K562 (cell line): ENCODE measurements around the gene LCNL1. TPM values are rescaled to one million over a fixed set of nuclear protein-coding genes. Genes with fewer than 3 reads are reported as not detected.

Experiments used
- CBFA2T3 ChIP-seq: fragments of 450-650 bp; IDR thresholded peaks from 2 replicates; pipeline ENCODE4 v1.6.1; 2017
- EZH2 ChIP-seq: IDR thresholded peaks from 2 replicates; pipeline ENCODE4 v1.6.1; 2012; ENCODE audit warnings: low read depth, mild to moderate bottlenecking, inconsistent platforms, low read length, borderline replicate concordance
- HCFC1 ChIP-seq: IDR thresholded peaks from 2 replicates; pipeline ENCODE4 v1.6.1; 2012; ENCODE audit warnings: low read depth, low read length, improper control_type of control experiment
- HIVEP1 ChIP-seq: fragments of 250-450 bp; sonication (Bioruptor Pico); IDR thresholded peaks from 2 replicates; pipeline ENCODE4 v1.4.0; 2020; ENCODE audit warnings: mild to moderate bottlenecking
- KLF1 ChIP-seq: fragments of 450-650 bp; IDR thresholded peaks from 2 replicates; pipeline ENCODE4 v1.6.1; 2016; ENCODE audit warnings: missing genetic modification characterization, missing compliant biosample characterization
- MYC ChIP-seq, 2 experiments: fragments of 250-450 bp in 1 of 2; sonication (Bioruptor Pico) in 1 of 2; IDR thresholded peaks; 2 replicates each; pipeline versions ENCODE4 v1.5.1 to v1.6.1; 2012 to 2021; ENCODE audit warnings: low read depth in 2 of 2, borderline replicate concordance in 1 of 2, improper control_type of control experiment in 1 of 2, low read length in 1 of 2, mild to moderate bottlenecking in 1 of 2, moderate library complexity in 1 of 2
- NUFIP1 ChIP-seq: fragments of 450-650 bp; IDR thresholded peaks from 2 replicates; pipeline ENCODE4 v1.6.1; 2018; ENCODE audit not compliant: partially characterized antibody
- TGIF2 ChIP-seq: sonication (generic); formaldehyde crosslinking; IDR thresholded peaks from 2 replicates; pipeline ENCODE4 v1.8.1; 2022; ENCODE audit warnings: mild to moderate bottlenecking, missing genetic modification reagents, moderate library complexity
- polyA plus RNA-seq, 8 experiments: library from polyadenylated mRNA; depleted of rRNA in 4 of 8; stranded (reverse) in 5 of 8; unstranded in 3 of 8; fragments of >200 nt; fragmentation: Nextera tagmentation in 2 of 8; fragmentation: Illumina TruSeq in 1 of 8; extraction: Ambion mirVana in 2 of 8; extraction: Trizol in 1 of 8; gene quantifications; 2 replicates each; pipeline versions ENCODE4 v1.2.1 to v1.2.3, GENCODE V29; 2011 to 2014; ENCODE audit warnings: inconsistent platforms in 1 of 8, missing spikeins in 1 of 8
- total RNA-seq, 7 experiments: library from RNA; depleted of rRNA in 6 of 7; stranded (reverse); fragments of >200 nt in 6 of 7; fragmentation: Illumina TruSeq in 2 of 7; extraction: Trizol in 2 of 7; gene quantifications; 2 replicates each; pipeline versions ENCODE4 v1.2.1 to v1.2.3, GENCODE V29; 2011 to 2021; ENCODE audit warnings: low replicate concordance in 1 of 7
- TF ChIP-seq, protein P1 (sequence below): fragments of 200-600 bp; sonication (generic); IDR thresholded peaks from one replicate; pipeline ENCODE4 v1.6.1; 2012; ENCODE audit warnings: mild to moderate bottlenecking, low read depth, low read length, inconsistent platforms
- TF ChIP-seq, protein P2 (sequence below): fragments of 250-450 bp; sonication (Bioruptor Pico); IDR thresholded peaks from 2 replicates; pipeline ENCODE4 v1.8.0; 2022; ENCODE audit warnings: moderate library complexity, mild to moderate bottlenecking, inconsistent platforms
- TF ChIP-seq, protein P3 (sequence below), 3 experiments: IDR thresholded peaks in 2 of 3; conservative IDR thresholded peaks in 1 of 3; 2 replicates each; pipeline ENCODE4 v1.5.1; 2011 to 2012; ENCODE audit warnings: low read length in 3 of 3, mild to moderate bottlenecking in 3 of 3, control low read depth in 2 of 3, improper control_type of control experiment in 1 of 3, inconsistent platforms in 1 of 3, low read depth in 1 of 3, mixed read lengths in 1 of 3, moderate library complexity in 1 of 3; ENCODE audit not compliant: insufficient read depth in 2 of 3
- TF ChIP-seq, protein P4 (sequence below): fragments of 450-650 bp; IDR thresholded peaks from 2 replicates; pipeline ENCODE4 v1.6.1; 2016; ENCODE audit warnings: missing biosample characterization, missing genetic modification characterization

LCNL1 gene
- total and polyA plus RNA-seq, 9 of the 15 experiments (the other 6 are each of a cell fraction or from before 2014, with no cell fraction given): 0.04 to 0.16 (median 0.04) TPM; not detected in 4

DNA sequence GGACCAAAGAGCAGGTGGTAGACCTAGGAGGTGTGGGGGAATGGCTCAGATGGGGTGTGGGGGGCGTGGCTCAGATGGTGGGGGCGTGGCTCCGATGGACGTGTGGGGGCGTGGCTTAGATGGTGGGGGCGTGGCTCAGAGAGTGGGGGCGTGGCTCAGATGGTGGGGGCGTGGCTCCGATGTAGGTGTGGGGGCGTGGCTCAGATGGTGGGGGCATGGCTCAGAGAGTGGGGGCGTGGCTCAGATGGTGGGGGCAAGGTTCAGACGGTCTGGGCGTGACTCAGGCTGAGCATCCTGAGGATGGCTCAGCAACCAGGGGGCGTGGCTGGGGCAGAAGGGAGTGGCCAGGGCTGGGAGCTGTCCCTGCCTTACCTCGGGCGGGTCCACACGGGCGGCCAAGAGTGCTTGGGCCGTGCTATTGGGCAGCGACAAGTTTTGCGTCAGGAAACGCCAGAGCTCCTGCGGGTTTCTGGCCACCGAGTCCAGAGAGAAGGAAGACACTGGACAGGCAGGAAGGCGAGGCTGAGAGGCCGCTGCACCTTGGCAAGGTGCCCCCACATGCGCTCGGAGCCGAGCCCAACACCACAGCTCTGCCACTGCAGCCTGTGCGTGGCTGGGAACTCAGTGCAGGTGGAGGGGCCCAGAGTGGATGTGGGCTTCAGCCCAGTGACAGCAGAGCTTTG is 39.3 kb downstream of the LCNL1 start (continued):
- TF ChIP-seq, protein P1, sequence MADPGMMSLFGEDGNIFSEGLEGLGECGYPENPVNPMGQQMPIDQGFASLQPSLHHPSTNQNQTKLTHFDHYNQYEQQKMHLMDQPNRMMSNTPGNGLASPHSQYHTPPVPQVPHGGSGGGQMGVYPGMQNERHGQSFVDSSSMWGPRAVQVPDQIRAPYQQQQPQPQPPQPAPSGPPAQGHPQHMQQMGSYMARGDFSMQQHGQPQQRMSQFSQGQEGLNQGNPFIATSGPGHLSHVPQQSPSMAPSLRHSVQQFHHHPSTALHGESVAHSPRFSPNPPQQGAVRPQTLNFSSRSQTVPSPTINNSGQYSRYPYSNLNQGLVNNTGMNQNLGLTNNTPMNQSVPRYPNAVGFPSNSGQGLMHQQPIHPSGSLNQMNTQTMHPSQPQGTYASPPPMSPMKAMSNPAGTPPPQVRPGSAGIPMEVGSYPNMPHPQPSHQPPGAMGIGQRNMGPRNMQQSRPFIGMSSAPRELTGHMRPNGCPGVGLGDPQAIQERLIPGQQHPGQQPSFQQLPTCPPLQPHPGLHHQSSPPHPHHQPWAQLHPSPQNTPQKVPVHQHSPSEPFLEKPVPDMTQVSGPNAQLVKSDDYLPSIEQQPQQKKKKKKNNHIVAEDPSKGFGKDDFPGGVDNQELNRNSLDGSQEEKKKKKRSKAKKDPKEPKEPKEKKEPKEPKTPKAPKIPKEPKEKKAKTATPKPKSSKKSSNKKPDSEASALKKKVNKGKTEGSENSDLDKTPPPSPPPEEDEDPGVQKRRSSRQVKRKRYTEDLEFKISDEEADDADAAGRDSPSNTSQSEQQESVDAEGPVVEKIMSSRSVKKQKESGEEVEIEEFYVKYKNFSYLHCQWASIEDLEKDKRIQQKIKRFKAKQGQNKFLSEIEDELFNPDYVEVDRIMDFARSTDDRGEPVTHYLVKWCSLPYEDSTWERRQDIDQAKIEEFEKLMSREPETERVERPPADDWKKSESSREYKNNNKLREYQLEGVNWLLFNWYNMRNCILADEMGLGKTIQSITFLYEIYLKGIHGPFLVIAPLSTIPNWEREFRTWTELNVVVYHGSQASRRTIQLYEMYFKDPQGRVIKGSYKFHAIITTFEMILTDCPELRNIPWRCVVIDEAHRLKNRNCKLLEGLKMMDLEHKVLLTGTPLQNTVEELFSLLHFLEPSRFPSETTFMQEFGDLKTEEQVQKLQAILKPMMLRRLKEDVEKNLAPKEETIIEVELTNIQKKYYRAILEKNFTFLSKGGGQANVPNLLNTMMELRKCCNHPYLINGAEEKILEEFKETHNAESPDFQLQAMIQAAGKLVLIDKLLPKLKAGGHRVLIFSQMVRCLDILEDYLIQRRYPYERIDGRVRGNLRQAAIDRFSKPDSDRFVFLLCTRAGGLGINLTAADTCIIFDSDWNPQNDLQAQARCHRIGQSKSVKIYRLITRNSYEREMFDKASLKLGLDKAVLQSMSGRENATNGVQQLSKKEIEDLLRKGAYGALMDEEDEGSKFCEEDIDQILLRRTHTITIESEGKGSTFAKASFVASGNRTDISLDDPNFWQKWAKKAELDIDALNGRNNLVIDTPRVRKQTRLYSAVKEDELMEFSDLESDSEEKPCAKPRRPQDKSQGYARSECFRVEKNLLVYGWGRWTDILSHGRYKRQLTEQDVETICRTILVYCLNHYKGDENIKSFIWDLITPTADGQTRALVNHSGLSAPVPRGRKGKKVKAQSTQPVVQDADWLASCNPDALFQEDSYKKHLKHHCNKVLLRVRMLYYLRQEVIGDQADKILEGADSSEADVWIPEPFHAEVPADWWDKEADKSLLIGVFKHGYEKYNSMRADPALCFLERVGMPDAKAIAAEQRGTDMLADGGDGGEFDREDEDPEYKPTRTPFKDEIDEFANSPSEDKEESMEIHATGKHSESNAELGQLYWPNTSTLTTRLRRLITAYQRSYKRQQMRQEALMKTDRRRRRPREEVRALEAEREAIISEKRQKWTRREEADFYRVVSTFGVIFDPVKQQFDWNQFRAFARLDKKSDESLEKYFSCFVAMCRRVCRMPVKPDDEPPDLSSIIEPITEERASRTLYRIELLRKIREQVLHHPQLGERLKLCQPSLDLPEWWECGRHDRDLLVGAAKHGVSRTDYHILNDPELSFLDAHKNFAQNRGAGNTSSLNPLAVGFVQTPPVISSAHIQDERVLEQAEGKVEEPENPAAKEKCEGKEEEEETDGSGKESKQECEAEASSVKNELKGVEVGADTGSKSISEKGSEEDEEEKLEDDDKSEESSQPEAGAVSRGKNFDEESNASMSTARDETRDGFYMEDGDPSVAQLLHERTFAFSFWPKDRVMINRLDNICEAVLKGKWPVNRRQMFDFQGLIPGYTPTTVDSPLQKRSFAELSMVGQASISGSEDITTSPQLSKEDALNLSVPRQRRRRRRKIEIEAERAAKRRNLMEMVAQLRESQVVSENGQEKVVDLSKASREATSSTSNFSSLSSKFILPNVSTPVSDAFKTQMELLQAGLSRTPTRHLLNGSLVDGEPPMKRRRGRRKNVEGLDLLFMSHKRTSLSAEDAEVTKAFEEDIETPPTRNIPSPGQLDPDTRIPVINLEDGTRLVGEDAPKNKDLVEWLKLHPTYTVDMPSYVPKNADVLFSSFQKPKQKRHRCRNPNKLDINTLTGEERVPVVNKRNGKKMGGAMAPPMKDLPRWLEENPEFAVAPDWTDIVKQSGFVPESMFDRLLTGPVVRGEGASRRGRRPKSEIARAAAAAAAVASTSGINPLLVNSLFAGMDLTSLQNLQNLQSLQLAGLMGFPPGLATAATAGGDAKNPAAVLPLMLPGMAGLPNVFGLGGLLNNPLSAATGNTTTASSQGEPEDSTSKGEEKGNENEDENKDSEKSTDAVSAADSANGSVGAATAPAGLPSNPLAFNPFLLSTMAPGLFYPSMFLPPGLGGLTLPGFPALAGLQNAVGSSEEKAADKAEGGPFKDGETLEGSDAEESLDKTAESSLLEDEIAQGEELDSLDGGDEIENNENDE: no peak
- TF ChIP-seq EZH2: no peak
- TF ChIP-seq CBFA2T3: no peak
- TF ChIP-seq, protein P2, sequence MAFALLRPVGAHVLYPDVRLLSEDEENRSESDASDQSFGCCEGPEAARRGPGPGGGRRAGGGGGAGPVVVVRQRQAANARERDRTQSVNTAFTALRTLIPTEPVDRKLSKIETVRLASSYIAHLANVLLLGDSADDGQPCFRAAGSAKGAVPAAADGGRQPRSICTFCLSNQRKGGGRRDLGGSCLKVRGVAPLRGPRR (CRISPR knock-in tag): no peak
- TF ChIP-seq, protein P3, sequence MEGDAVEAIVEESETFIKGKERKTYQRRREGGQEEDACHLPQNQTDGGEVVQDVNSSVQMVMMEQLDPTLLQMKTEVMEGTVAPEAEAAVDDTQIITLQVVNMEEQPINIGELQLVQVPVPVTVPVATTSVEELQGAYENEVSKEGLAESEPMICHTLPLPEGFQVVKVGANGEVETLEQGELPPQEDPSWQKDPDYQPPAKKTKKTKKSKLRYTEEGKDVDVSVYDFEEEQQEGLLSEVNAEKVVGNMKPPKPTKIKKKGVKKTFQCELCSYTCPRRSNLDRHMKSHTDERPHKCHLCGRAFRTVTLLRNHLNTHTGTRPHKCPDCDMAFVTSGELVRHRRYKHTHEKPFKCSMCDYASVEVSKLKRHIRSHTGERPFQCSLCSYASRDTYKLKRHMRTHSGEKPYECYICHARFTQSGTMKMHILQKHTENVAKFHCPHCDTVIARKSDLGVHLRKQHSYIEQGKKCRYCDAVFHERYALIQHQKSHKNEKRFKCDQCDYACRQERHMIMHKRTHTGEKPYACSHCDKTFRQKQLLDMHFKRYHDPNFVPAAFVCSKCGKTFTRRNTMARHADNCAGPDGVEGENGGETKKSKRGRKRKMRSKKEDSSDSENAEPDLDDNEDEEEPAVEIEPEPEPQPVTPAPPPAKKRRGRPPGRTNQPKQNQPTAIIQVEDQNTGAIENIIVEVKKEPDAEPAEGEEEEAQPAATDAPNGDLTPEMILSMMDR (IDR thresholded peaks at IDR 0.05 in 2 of 3, conservative IDR thresholded peaks at IDR 0.05 in 1 of 3; ENCODE audit: insufficient read depth in 2 of 3, low read depth in 1 of 3, low read length in 3 of 3): no peak
- TF ChIP-seq, protein P4, sequence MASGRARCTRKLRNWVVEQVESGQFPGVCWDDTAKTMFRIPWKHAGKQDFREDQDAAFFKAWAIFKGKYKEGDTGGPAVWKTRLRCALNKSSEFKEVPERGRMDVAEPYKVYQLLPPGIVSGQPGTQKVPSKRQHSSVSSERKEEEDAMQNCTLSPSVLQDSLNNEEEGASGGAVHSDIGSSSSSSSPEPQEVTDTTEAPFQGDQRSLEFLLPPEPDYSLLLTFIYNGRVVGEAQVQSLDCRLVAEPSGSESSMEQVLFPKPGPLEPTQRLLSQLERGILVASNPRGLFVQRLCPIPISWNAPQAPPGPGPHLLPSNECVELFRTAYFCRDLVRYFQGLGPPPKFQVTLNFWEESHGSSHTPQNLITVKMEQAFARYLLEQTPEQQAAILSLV (tag): no peak
- no peak for TF ChIP-seq NUFIP1
- 0 out of 2 replicates have a peak, but pooled peaks have one; percentile 36 for TF ChIP-seq MYC (IDR thresholded peaks at IDR 0.05; ENCODE audit: low read depth, low read length)
- TF ChIP-seq MYC (CRISPR knock-in tag; IDR thresholded peaks at IDR 0.05; ENCODE audit: borderline replicate concordance, low read depth): no peak
- TF ChIP-seq KLF1: 0 out of 2 replicates have a peak, but pooled peaks have one; percentile 26
- no peak for TF ChIP-seq TGIF2 (CRISPR knock-in tag)
- no peak for TF ChIP-seq HCFC1
- TF ChIP-seq HIVEP1: no peak
